NT2/D1 (cell line): ENCODE measurements around the gene PXT1.

ENCODE experiments used
- YY1 ChIP-seq: IDR thresholded peaks from 2 replicates; pipeline ENCODE4 v1.6.1; 2011; ENCODE audit not compliant: insufficient read length, insufficient read depth
- ZNF274 ChIP-seq: IDR thresholded peaks from 2 replicates; pipeline ENCODE4 v1.6.1; 2011; ENCODE audit warnings: mild to moderate bottlenecking, low read depth, low read length

DNA sequence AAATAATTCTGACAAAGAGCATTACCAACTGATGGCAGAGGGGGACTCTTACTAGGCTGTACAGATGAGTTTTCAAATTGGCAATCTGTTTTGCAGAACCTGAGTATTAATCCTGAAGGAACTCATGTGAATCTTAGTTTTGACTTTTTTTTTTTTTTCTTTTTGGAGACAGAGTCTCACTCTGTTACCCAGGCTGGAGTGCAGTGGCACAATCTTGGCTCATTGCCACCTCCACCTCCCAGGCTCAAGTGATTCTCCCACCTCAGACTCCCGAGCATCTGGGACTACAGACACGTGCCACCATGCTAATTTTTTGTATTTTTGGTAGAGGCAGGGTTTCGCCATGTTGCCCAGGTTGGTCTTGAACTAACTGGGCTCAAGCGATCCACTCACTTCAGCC is 49.4 kb upstream of the PXT1 start:
- TF ChIP-seq ZNF274 (no peak), YY1 (no peak)
